ENCODE measurements around the gene REEP6. TPM values are rescaled to one million over a fixed set of nuclear protein-coding genes. Genes with fewer than 3 reads are reported as not detected.

The REEP6 gene
- total RNA-seq, 4 donors from 2014 or later = 4.2 to 8.5 (median 5.9) TPM

DNA sequence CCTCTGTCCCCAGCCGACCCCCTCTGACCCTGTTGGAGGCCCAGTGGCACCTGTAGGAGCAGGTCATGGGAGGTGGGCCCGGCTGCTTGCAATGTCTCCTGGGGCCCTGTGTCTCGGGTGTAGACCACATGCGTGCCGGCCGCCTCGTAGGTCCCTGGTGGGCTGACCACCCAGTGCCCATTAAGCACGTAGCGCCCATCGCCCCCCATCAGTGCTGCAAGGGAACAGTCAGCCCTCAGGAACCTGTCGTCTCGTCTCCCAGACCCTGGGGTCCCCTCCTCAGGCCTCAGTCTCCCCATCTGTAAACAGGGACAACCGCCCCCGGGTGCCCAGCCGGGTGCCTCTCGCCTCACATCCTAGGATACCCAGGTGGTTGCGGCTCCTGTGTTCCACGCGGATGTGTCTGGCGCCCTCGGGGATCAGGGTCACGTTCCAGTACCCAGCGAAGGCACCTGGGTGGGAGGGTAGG, 16.2 kb downstream of the REEP6 start:
- WGBS, 2 donors = 65 to 68% methylated on average over 14 to 18 of the region's 23 CpGs
- Histone ChIP-seq H3K27me3 (peaks cover 11% of the 10 kb centered on the region), H3K4me1 (peaks cover 7 to 19% of the 10 kb centered on the region in 2 donors)

GRCh38 chr19:1507763-1508506, 17.0 kb downstream of the REEP6 start:
- peak; percentile 91 to 93 for DNase-seq
- H3K4me3 ChIP-seq (replicated peaks in 1 of 3) = peak overlapping the region in 1 of 3 donors; percentile 34
- H3K4me1 ChIP-seq = peaks cover 6 to 21% of the 10 kb centered on the region in 2 donors
- no peaks in the 10 kb centered on the region for H3K9me3 ChIP-seq
- peaks cover 10% of the 10 kb centered on the region for H3K27me3 ChIP-seq
- TF ChIP-seq POLR2A (IDR thresholded peaks at IDR 0.05) = peak in 1 of 2 donors; percentile 15
- TF ChIP-seq, protein P1, sequence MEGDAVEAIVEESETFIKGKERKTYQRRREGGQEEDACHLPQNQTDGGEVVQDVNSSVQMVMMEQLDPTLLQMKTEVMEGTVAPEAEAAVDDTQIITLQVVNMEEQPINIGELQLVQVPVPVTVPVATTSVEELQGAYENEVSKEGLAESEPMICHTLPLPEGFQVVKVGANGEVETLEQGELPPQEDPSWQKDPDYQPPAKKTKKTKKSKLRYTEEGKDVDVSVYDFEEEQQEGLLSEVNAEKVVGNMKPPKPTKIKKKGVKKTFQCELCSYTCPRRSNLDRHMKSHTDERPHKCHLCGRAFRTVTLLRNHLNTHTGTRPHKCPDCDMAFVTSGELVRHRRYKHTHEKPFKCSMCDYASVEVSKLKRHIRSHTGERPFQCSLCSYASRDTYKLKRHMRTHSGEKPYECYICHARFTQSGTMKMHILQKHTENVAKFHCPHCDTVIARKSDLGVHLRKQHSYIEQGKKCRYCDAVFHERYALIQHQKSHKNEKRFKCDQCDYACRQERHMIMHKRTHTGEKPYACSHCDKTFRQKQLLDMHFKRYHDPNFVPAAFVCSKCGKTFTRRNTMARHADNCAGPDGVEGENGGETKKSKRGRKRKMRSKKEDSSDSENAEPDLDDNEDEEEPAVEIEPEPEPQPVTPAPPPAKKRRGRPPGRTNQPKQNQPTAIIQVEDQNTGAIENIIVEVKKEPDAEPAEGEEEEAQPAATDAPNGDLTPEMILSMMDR (IDR thresholded peaks at IDR 0.05) = peak in 1 of 6 experiments; percentile 27
- H3K27ac ChIP-seq = peak overlapping the region; percentile 55 to 77 (median 73)
- WGBS, 2 donors = 0 to 2% methylated on average over 21 to 37 of the region's 46 CpGs
- no peaks in the 10 kb centered on the region for H3K36me3 ChIP-seq
- intact Hi-C loops (cut with DNase I) = no loop called here

More for the DNA sequence above, 16.2 kb downstream of the REEP6 start:
- TF ChIP-seq, protein P1 (IDR thresholded peaks at IDR 0.05) = no peak
- Histone ChIP-seq H3K27ac (no peak overlapping the region), H3K4me3 (replicated peaks in 1 of 3) (peak overlapping the region in 1 of 3 donors; percentile 34), H3K36me3 (no peaks in the 10 kb centered on the region), H3K9me3 (no peaks in the 10 kb centered on the region)
- no peak for DNase-seq
- intact Hi-C loops (cut with DNase I) = no loop called here

DNA sequence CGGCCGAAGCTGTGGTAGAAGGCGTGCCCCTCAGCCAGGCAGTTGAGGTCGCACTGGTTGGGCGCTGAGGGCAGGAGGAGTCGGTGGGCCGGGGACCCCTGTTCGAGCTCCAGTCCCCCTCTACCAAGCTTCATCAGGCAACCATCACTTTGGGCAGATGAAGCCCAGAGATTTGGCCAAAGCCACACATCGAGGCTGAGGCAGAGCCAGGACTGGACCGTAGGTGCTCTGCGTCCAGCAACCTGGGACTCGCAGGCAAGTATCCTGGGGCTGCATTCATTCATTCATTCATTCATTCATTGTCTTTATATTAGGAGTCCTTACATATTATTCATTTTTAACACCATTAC, 17.5 kb downstream of the REEP6 start:
- intact Hi-C loops (cut with DNase I) = no loop called here
- TF ChIP-seq, protein P1 (IDR thresholded peaks at IDR 0.05) = no peak
- TF ChIP-seq POLR2A (IDR thresholded peaks at IDR 0.05) = no peak
- Histone ChIP-seq H3K27ac (no peak overlapping the region), H3K36me3 (no peaks in the 10 kb centered on the region), H3K9me3 (no peaks in the 10 kb centered on the region), H3K4me3 (replicated peaks in 1 of 3) (peak overlapping the region in 1 of 3 donors; percentile 34), H3K27me3 (peaks cover 7% of the 10 kb centered on the region), H3K4me1 (peaks cover 1 to 21% of the 10 kb centered on the region in 2 donors)
- no peak for DNase-seq
- 31 to 64% methylated on average over 4 to 12 of the region's 12 CpGs for WGBS, 2 donors

DNA sequence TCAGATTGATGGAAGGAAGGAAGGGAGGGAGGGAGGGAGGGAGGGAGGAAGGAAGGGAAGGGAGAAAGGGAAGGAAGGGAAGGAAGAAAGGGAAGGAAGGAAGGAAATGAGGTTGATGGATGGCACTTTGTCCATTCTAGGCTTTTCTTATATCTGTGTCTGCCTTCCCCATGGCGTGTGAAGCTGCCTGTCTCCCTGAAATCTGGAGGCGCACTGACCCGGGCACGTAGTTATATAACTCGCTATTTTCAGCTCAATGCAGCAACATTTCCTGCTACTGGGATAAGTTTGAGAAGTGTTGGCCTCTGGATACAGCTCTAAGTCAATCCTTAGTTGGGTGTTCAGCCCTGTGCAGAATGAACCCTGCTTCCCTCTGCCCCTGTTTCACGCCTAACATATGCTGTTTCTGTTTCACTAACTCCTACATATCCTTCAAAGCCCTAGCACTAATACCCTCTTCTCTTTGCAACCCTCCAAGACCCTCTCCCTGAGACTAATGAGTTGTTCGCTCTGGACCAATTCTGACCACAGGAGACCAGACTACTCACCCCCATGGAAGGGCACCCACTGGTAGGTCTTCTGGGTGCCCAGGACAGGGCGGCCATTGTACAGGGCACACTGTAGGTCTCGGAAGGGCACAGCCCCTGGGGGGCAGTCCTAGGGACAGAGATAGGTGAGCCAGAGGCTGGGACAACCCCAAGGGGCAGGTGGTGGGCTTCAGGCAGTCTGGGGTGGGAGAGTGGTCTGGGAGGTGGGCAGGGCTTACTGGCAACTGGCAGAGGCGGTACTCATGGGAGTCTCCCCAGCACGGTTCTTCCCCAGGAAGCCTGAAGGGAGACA, 18.8 kb downstream of the REEP6 start:
- H3K4me3 ChIP-seq (replicated peaks in 1 of 3) = no peak overlapping the region
- no peak for DNase-seq
- no peaks in the 10 kb centered on the region for H3K9me3 ChIP-seq
- intact Hi-C loops (cut with DNase I) = no loop called here
- H3K4me1 ChIP-seq = peaks cover 0 to 21% of the 10 kb centered on the region in 2 donors
- no peak for TF ChIP-seq POLR2A (IDR thresholded peaks at IDR 0.05)
- TF ChIP-seq, protein P1 (IDR thresholded peaks at IDR 0.05) = no peak
- no peaks in the 10 kb centered on the region for H3K36me3 ChIP-seq
- H3K27ac ChIP-seq = no peak overlapping the region
- peaks cover 6% of the 10 kb centered on the region for H3K27me3 ChIP-seq
- WGBS, 2 donors = 58 to 60% methylated on average over 11 of the region's 11 CpGs

Data from thyroid gland (tissue), 4 donors.